Fibroblast of lung (primary cell): ENCODE measurements around the gene MTMR4.

Experiments
- CTCF ChIP-seq, 2 donors: IDR thresholded peaks in 1 of 2; conservative IDR thresholded peaks in 1 of 2; 1 replicate in 1 of 2; 2 replicates in 1 of 2; pipeline ENCODE4 v1.5.1; 2011 to 2012; ENCODE audit warnings: low read length in 2 of 2, control low read depth in 1 of 2, inconsistent platforms in 1 of 2, low read depth in 1 of 2, mild to moderate bottlenecking in 1 of 2
- EZH2 ChIP-seq: IDR thresholded peaks from 2 replicates; pipeline ENCODE4 v1.5.1; 2012; ENCODE audit warnings: low read length, control low read depth, mild to moderate bottlenecking; ENCODE audit errors: missing control alignments

- TF ChIP-seq CTCF (conservative IDR thresholded peaks at IDR 0.05 in 1 of 2, IDR thresholded peaks at IDR 0.05 in 1 of 2; ENCODE audit: low read depth in 1 of 2, low read length in 2 of 2) (no peak), EZH2 (no peak)
These were observed 7.2 kb upstream of the MTMR4 start for GRCh38 chr17:58521680-58522079.
